T-helper 1 cell treated with Interleukin-12 subunit alpha and Interleukin-12 subunit beta and Interleukin-4 antibody, amounts not matched to agents 30 ng/mL and 1 ng/mL, for 36 hours (primary cell): Measurements from ENCODE around the gene ULK4. TPM values are rescaled to one million over a fixed set of nuclear protein-coding genes. Genes with fewer than 3 reads are reported as not detected.
"Not testable (repeated sequence)": the region's sequence is repeated elsewhere in the genome, so short reads cannot be mapped to it uniquely, and the experiment has no call there.

ENCODE experiments used
- intact Hi-C: fragments of 100-400 bp; cut with micrococcal nuclease; formaldehyde crosslinking; loops from one replicate; pipeline ENCODE4 v1.15.1; 2024
- total RNA-seq: library from RNA; stranded (reverse); gene quantifications from 2 replicates; pipeline ENCODE4 v1.2.3, GENCODE V29; 2022

The ULK4 gene
- total RNA-seq, 1 donor from 2014 or later: 9.9 TPM

DNA sequence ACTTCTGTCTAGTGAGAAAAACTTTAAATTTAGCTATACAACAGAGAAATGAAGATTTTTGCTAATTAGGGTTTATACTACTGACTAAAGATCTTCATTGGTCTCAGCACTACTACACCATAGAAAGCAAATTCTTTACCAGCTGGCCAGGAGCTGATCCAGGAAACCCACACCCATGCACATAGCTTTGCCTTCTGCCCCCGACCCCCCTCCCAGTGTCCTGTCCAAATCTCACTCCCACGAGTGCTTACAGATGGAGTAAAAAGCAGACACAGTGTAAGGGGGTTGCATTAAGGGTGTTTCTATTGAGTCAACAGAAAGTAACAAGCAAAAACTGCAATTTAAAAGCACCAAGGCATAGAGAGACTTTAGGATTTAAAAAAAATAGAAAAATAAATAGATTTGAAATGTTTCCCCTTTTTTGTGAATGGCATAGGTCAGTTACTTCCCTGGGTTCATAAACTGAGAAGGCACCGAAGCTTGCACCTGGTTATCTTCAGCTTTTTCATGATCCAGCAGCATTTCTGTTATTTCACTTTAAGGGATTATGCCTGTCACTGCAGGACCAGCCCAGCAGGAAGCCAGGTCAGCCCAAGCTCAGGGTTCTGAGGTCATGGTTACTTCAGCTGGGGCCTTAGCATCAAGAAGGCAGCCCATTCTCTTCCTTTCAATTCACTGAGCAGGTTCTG lies 638.3 kb downstream of the ULK4 start:
- intact Hi-C loops: no loop called here

GRCh38 chr3:41321642-41321980 lies 640.3 kb downstream of the ULK4 start:
- intact Hi-C loops: no loop called here

- intact Hi-C loops: no loop called here
Observed at GRCh38 chr3:41320953-41321641, 640.8 kb downstream of the ULK4 start.

DNA sequence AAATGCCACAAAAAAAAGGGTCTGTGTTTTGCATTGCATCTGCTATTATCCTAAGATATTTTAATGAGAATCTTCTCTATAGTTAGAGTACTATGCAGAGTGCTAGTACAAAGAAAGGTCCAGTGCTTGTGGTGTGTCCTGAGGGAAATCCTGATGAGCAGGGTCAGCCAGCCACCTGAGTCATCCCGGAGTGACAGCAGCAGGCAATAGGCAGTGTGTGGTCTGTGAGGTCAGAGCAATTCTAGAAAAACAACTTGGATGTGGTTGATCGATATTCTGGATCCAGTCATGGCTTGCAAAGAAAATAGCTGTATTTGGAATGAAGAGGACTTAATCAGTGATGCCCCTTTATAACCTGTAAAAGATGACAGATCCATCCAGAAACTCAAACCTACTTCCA lies 643.4 kb downstream of the ULK4 start:
- intact Hi-C loops: no loop called here

DNA sequence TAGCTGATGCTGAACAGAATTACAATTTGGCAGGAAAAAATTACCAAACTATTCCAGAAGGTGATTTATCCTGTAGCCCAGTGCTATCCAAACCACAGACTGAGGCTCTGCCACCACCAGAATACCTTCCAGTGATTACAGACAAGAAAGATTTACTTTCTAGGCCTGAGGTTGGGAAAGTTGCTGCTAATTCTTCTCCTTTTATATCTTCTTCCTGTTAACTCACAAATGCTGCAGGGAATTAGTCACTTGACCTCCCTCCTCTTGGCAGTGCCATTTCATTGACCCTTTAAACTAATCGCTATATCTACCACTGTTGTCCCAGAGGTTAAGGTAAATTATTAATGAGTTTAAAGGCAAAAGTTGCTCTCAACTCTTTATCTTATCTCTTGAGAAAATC lies 644.2 kb downstream of the ULK4 start:
- intact Hi-C loops: no loop called here

GRCh38 chr3:41317298-41317697 lies 644.6 kb downstream of the ULK4 start:
- intact Hi-C loops: no loop called here

DNA sequence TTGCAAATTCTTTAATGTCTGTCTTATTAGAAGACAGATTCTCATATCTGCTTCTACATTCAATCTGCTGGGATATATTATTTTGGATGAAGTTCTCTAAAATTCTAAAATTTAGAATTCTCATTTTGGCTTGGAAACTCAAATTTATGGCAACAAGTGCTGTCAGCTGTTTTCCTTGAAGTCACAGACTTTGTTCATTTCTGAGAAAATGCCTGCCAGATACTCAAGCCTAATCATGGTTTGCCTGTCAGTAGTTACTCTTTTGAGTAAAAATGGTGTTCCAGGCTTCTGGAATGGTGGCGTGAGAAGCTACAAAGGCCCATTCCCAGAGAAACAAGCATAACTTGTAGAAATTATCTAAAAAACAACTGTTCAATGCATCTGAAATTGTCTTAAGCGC lies 646.8 kb downstream of the ULK4 start:
- intact Hi-C loops: no loop called here

DNA sequence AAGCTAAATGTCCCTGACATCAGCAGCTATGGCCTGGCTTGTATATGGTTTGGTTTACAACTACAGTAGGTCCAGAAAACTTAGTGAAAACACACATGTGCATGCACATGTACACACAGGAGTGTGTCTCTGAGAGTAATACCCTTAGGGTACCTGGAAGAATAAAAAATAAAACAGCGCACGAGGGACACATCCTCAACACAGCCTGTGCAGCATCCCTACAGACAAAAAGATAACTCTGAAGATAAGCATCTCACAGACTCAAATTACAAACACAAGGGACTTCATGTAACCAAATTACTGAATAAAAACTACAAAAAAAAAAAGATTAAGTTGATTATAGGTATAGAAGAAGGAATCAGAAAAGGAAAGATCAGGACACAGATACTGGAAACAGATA lies 653.8 kb downstream of the ULK4 start:
- intact Hi-C loops: no loop called here

DNA sequence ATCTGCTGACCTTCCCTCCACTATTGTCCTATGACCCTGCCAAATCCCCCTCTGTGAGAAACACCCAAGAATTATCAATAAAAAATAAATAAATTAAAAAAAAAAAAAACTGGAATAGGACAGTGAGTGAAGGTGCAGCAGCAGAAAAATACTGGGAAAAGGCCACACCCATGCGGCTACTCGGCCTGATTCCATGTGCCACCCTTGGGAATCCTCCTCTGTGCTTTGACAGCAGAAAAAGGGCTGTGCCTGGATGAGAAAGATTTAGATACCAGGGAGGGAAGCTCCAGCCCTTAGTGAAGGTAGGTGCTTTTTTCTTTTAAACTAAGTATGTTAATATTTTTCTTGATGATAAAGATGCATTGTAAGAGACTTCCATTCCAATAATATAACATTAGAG lies 654.8 kb downstream of the ULK4 start:
- intact Hi-C loops: no loop called here

- intact Hi-C loops: no loop called here
Observed at GRCh38 chr3:41304593-41304992, 657.3 kb downstream of the ULK4 start.

- intact Hi-C loops: no loop called here
Observed at GRCh38 chr3:41302295-41302694, 659.6 kb downstream of the ULK4 start.

DNA sequence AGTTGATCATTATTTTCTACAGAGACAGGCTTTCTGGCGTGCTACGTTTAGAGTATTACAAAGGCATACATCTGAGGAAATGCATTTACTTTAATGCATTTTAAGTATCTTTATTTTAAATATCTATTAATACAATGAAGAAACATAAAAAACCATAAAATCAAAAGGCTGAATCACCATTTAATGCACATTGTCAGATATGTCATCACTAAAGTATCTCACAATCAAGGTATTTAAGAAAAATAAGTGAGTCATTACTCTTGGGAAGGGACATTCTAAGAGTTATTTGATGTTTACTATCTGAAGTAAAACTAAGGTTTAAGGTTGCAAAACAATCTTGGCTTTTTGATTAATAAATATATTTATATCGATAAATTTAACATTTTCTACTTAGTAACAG lies 660.4 kb downstream of the ULK4 start:
- intact Hi-C loops: no loop called here

DNA sequence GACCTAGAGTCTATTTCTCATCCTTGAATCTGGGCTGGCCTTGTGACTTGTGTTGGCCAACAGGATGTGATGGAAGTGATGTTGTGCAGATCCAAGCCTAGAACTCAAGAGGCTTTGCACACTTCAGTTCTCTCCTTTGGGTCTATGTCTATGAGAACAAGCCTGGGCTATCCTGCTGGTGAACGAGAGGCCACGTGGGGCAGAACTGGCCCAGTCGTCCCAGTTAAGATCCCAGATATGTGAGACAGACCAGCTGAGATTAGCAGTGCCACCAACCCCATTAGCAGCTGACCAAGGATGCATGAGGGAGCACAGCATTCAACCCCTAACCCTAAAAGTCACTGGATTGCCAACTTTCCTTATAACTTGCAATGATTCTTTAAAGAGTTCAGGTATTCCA lies 662.9 kb downstream of the ULK4 start:
- intact Hi-C loops: no loop called here

DNA sequence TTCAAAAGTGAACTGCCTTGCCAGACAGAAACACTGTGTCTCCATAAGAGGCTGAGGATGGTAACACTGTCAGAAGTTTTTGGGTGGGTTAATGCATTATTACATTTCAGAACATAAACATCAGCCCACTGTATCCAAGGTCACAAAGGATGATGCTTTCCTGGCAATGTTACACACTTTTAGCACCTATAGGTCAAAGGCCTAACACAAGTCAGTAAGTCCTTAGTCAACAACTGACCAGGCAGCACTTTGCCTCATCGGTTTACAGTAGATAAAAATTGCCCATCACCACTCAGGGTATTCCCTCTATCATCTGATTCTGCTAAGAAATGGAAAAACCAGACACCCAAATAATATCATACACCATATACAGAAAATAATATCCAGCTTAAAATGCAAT lies 664.2 kb downstream of the ULK4 start:
- intact Hi-C loops: no loop called here

DNA sequence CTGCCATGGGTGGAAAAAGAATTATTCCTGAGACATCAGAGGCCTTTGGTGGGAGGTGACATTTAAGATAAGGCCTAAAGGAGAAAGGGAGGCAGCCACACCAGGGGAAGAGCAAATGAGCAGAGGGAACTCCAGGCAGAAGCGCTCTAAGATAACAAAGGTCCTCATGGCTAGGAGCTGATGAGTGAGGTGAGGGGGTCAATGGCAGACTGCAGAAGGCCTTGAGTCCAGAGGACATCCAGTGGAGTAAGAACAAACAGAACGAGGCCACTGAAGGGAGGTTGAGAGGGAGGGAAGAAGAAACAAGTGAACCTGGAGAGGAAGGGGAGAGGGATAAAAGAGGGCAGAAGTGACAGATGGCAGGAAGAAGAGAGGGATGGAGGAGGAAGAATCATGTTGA lies 665.3 kb downstream of the ULK4 start:
- intact Hi-C loops: no loop called here

DNA sequence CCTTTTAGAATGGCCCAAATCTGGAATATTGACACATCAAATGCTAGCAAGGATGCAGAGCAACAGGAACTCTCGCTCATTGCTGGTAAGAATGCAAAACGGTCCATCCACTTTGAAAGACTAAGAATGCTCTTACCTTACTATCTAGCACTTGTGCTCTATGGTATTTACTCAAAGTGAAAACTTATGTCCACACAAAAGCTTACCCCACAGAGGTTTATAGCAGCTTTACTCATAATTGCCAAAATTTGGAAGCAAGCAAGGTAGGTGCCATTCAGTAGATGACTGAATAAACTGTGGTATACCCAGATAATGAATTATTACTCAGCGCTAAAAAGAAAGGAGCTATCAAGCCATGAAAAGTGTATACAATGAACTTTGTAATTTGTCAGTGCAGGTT lies 666.2 kb downstream of the ULK4 start:
- intact Hi-C loops: no loop called here

GRCh38 chr3:41293169-41293681 lies 668.7 kb downstream of the ULK4 start:
- intact Hi-C loops: no loop called here

DNA sequence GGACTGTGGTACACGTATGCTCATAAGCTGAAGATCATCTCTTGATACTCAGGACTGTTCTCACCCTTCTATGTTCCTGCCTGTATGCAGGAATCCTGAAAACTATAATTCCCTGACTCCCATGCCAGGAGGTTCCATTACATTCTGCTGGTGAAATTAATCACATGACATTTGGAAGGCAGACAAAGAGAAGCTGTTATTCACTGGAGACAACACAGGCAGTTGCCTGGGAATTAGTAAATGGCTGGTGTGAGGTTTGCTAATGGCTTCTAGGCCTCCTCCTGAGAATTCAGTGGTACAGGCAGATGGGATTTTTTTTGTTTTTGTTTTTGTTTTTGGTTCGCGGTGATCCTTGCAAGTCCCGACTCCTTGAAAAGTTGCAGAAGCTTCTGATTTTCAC lies 671.2 kb downstream of the ULK4 start:
- intact Hi-C loops: no loop called here

- intact Hi-C loops: no loop called here
Observed at GRCh38 chr3:41290306-41290705, 671.6 kb downstream of the ULK4 start.

- intact Hi-C loops: no loop called here
Observed at GRCh38 chr3:41288785-41289184, 673.1 kb downstream of the ULK4 start.

DNA sequence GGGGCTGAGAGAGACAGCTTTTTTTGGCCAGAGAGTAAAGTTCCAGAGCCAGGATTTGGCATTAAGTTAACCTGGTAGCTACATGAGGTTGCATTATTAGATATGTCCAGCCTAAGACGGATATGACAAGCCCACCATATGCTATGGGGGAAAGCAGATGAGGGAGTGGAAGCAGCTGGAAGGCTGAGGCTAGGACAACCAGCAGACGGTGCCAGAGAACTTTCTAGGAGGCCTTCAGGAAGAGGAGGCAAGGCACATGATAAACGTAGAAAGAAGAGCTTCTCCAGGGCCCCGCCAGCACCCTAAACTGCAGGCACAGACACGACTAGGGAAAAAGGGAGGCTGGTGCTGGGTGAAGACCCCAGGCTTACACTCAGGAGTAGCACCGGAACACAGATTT lies 675.6 kb downstream of the ULK4 start:
- intact Hi-C loops: no loop called here

GRCh38 chr3:41284934-41285333 lies 677.0 kb downstream of the ULK4 start:
- intact Hi-C loops: not testable (repeated sequence)

DNA sequence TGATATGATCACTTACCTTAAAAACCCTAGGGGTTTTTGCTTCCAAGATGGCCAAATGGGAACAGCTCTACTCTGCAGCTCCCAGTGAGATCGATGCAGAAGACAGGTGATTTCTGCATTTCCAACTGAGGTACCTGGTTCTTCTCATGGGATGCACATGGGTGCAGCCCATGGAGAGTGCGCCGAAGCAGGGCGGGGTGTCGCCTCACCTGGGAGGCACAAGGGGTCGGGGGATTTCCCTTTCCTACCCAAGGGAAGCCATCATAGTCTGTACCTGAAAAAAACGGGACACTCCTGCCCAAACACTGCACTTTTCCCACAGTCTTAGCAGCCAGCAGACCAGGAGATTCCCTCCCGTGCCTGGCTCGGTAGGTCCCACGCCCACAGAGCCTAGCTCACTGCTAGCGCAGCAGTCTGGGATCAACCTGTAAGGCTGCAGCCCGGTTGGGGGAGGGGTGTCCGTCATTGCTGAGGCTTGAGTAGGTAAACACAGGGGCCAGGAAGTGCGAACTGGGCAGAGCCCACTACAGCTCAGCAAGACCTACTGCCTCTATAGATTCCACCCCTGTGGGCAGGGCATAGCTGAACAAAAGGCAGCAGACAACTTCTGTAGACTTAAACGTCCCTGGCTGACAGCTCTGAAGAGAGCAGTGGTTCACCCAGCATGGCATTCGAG lies 684.0 kb downstream of the ULK4 start:
- intact Hi-C loops: no loop called here
